ENCODE data around the gene PRKCE. TPM values are rescaled to one million over a fixed set of nuclear protein-coding genes. Genes with fewer than 3 reads are reported as not detected.

Gene PRKCE
- polyA plus RNA-seq, 1 of the 3 experiments (the other 2 are of a cell fraction): 16.3 TPM

GRCh38 chr2:45672138-45672537 is 20.7 kb downstream of the PRKCE start:
- H3K36me3 ChIP-seq (replicated peaks in 1 of 2; ENCODE audit: control insufficient read depth in 1 of 2, insufficient read depth in 2 of 2, low read length in 1 of 2): no peaks in the 10 kb centered on the region
- CTCF ChIA-PET: no interaction called here
- 95% methylated on average over 1 of the region's 1 CpG for WGBS (ENCODE audit: low lambda C conversion rate)
- TF ChIP-seq RFX5 (IDR thresholded peaks at IDR 0.05; ENCODE audit: low read length) (no peak), RXRA (IDR thresholded peaks at IDR 0.05; ENCODE audit: borderline replicate concordance, low read depth) (no peak), TEAD4 (IDR thresholded peaks at IDR 0.05; ENCODE audit: borderline replicate concordance, insufficient read depth) (no peak), ELF1 (IDR thresholded peaks at IDR 0.05) (no peak), RAD21 (IDR thresholded peaks at IDR 0.05; ENCODE audit: low read length) (no peak), TCF12 (IDR thresholded peaks at IDR 0.05) (no peak), POLR2AphosphoS5 (IDR thresholded peaks at IDR 0.05; ENCODE audit: low read depth, low read length) (no peak), GATA2 (CRISPR knock-in tag; IDR thresholded peaks at IDR 0.05) (no peak), ZBTB33 (IDR thresholded peaks at IDR 0.05; ENCODE audit: borderline replicate concordance, low read depth) (no peak), USF1 (IDR thresholded peaks at IDR 0.05; ENCODE audit: borderline replicate concordance, low read depth) (no peak), IRF3 (IDR thresholded peaks at IDR 0.05; ENCODE audit: low read depth, low read length) (no peak), GABPA (IDR thresholded peaks at IDR 0.05; ENCODE audit: low read depth) (no peak), SMC3 (IDR thresholded peaks at IDR 0.05; ENCODE audit: low read depth, low read length) (no peak), FOSL2 (IDR thresholded peaks at IDR 0.05; ENCODE audit: borderline replicate concordance, low read depth) (no peak), YY1 (IDR thresholded peaks at IDR 0.05; ENCODE audit: low read depth) (no peak), EZH2phosphoT487 (IDR thresholded peaks at IDR 0.05; ENCODE audit: borderline replicate concordance, low read depth) (no peak), FOXM1 (IDR thresholded peaks at IDR 0.05; ENCODE audit: low read depth) (no peak), MAX (IDR thresholded peaks at IDR 0.05; ENCODE audit: low read depth) (no peak)
- no peaks in the 10 kb centered on the region for H3K27me3 ChIP-seq (ENCODE audit: insufficient read depth)
- no peak overlapping the region for H3K4me3 ChIP-seq (ENCODE audit: low read depth in 2 of 2, low read length in 1 of 2)
- no peaks in the 10 kb centered on the region for H3K9me2 ChIP-seq
- no peak overlapping the region for H2AFZ ChIP-seq (ENCODE audit: low read depth)
- no peak for DNase-seq
- POLR2A ChIA-PET: no interaction called here
- H3K27ac ChIP-seq (ENCODE audit: low read depth in 2 of 2, low read length in 1 of 2): no peak overlapping the region
- no peaks in the 10 kb centered on the region for H3F3A ChIP-seq (replicated peaks; ENCODE audit: insufficient read depth)
- peaks cover 7 to 16% of the 10 kb centered on the region in 2 experiments; a peak in 2 of 4 replicates for H3K4me1 ChIP-seq (ENCODE audit: control insufficient read depth in 1 of 2, insufficient read depth in 2 of 2, low read depth in 1 of 2, low read length in 1 of 2)
- H3K79me2 ChIP-seq (ENCODE audit: insufficient read depth): peaks cover 16% of the 10 kb centered on the region
- no peaks in the 10 kb centered on the region for H4K20me1 ChIP-seq (ENCODE audit: insufficient read depth)
- H3K9me3 ChIP-seq: no peaks in the 10 kb centered on the region
- H3K4me2 ChIP-seq: no peak overlapping the region
- H3K9ac ChIP-seq: no peak overlapping the region

All from SK-N-SH (cell line).